ENCODE measurements around the gene VSIG8. TPM values are rescaled to one million over a fixed set of nuclear protein-coding genes. Genes with fewer than 3 reads are reported as not detected.

VSIG8 gene
- total and polyA plus RNA-seq, 2 donors (not counting 3 experiments of a cell fraction or from before 2014, with no cell fraction given), result not detected

GRCh38 chr1:159832309-159832708 lies 30.1 kb downstream of the VSIG8 start:
- H3K4me2 ChIP-seq (ENCODE audit: insufficient read depth, low read length), result no peak overlapping the region
- no peaks in the 10 kb centered on the region for H3K9me3 ChIP-seq (replicated peaks; ENCODE audit: control insufficient read depth, insufficient read depth, low read length)
- no peaks in the 10 kb centered on the region for H3K79me2 ChIP-seq (ENCODE audit: control insufficient read depth, insufficient read depth, low read length)
- DNase-seq (ENCODE audit: low read depth, low spot score) (no peak), FAIRE-seq (no peak)
- H3K4me3 ChIP-seq (replicated peaks in 1 of 3; ENCODE audit: insufficient read depth in 1 of 3, low read depth in 1 of 3, low read length in 3 of 3), result no peak overlapping the region
- no peak overlapping the region for H3K27ac ChIP-seq (ENCODE audit: insufficient read depth, low read depth, low read length)
- TF ChIP-seq EZH2 (IDR thresholded peaks at IDR 0.05; ENCODE audit: borderline replicate concordance, low read depth, low read length, severe bottlenecking) (no peak), POLR2AphosphoS5 (IDR thresholded peaks at IDR 0.05; ENCODE audit: insufficient read depth, low read depth, low read length) (no peak), MYC (IDR thresholded peaks at IDR 0.05; ENCODE audit: low read depth, low read length) (no peak), JUN (IDR thresholded peaks at IDR 0.05; ENCODE audit: borderline replicate concordance, insufficient read depth, insufficient read length, low read depth) (no peak)
- H2AFZ ChIP-seq (ENCODE audit: low read depth, low read length), result no peak overlapping the region
- H3K9me1 ChIP-seq (replicated peaks; ENCODE audit: control insufficient read depth, extremely low read depth, insufficient read depth, low read length), result no peaks in the 10 kb centered on the region
- no TSS peak for BruUV-seq (replicated peaks)
- no peaks in the 10 kb centered on the region for H4K20me1 ChIP-seq (replicated peaks; ENCODE audit: control insufficient read depth, extremely low read depth, insufficient read depth, low read length)
- H3K36me3 ChIP-seq (ENCODE audit: control insufficient read depth in 2 of 2, extremely low read depth in 1 of 2, insufficient read depth in 2 of 2, low read length in 2 of 2), result no peaks in the 10 kb centered on the region
- no peaks in the 10 kb centered on the region for H3K4me1 ChIP-seq (ENCODE audit: control insufficient read depth, extremely low read depth, insufficient read depth, low read length)
- ChIA-PET POLR2A (no interaction called here), CTCF (interaction anchor here (0.7 to 9.0 kb wide), 9 partner anchors 10 to 700 kb away, joined by 3 to 71 read pairs (median 4); partner anchors contain the start of gene DUSP23)
- intact Hi-C loops (cut with micrococcal nuclease) (no loop called here), dilution Hi-C loops (cut with MboI; ENCODE audit: extremely low pct_ligation_motif_present, low sequenced_read_pairs) (no loop called here)
- no peak overlapping the region for H3K9ac ChIP-seq (replicated peaks; ENCODE audit: extremely low read depth, insufficient read depth, low read length)
- H3K27me3 ChIP-seq (ENCODE audit: control insufficient read depth in 2 of 2, insufficient read depth in 2 of 2, low read length in 2 of 2), result no peaks in the 10 kb centered on the region

- Histone ChIP-seq H3K27ac (ENCODE audit: insufficient read depth, low read depth, low read length) (no peak overlapping the region), H3K9ac (replicated peaks; ENCODE audit: extremely low read depth, insufficient read depth, low read length) (no peak overlapping the region), H3K4me3 (replicated peaks in 1 of 3; ENCODE audit: insufficient read depth in 1 of 3, low read depth in 1 of 3, low read length in 3 of 3) (no peak overlapping the region), H3K9me1 (replicated peaks; ENCODE audit: control insufficient read depth, extremely low read depth, insufficient read depth, low read length) (no peaks in the 10 kb centered on the region), H4K20me1 (replicated peaks; ENCODE audit: control insufficient read depth, extremely low read depth, insufficient read depth, low read length) (no peaks in the 10 kb centered on the region), H3K4me1 (ENCODE audit: control insufficient read depth, extremely low read depth, insufficient read depth, low read length) (no peaks in the 10 kb centered on the region), H2AFZ (ENCODE audit: low read depth, low read length) (no peak overlapping the region), H3K27me3 (ENCODE audit: control insufficient read depth in 2 of 2, insufficient read depth in 2 of 2, low read length in 2 of 2) (no peaks in the 10 kb centered on the region), H3K9me3 (replicated peaks; ENCODE audit: control insufficient read depth, insufficient read depth, low read length) (no peaks in the 10 kb centered on the region), H3K4me2 (ENCODE audit: insufficient read depth, low read length) (no peak overlapping the region), H3K36me3 (ENCODE audit: control insufficient read depth in 2 of 2, extremely low read depth in 1 of 2, insufficient read depth in 2 of 2, low read length in 2 of 2) (no peaks in the 10 kb centered on the region), H3K79me2 (ENCODE audit: control insufficient read depth, insufficient read depth, low read length) (no peaks in the 10 kb centered on the region)
- dilution Hi-C loops (cut with MboI; ENCODE audit: extremely low pct_ligation_motif_present, low sequenced_read_pairs) (no loop called here), intact Hi-C loops (cut with micrococcal nuclease) (no loop called here)
- FAIRE-seq (no peak), DNase-seq (ENCODE audit: low read depth, low spot score) (no peak)
- ChIA-PET POLR2A (no interaction called here), CTCF (interaction anchor here (1.1 to 9.0 kb wide), 7 partner anchors 10 to 699 kb away, joined by 3 to 71 read pairs (median 6); partner anchors contain the start of gene DUSP23)
- no TSS peak for BruUV-seq (replicated peaks)
- TF ChIP-seq CTCF (IDR thresholded peaks at IDR 0.05; ENCODE audit: extremely low read depth in 1 of 2, insufficient read depth in 1 of 2, low read depth in 1 of 2, low read length in 2 of 2) (no peak), JUN (IDR thresholded peaks at IDR 0.05; ENCODE audit: borderline replicate concordance, insufficient read depth, insufficient read length, low read depth) (no peak), FOS (IDR thresholded peaks at IDR 0.05; ENCODE audit: borderline replicate concordance, insufficient read depth, low read length) (no peak), MYC (IDR thresholded peaks at IDR 0.05; ENCODE audit: low read depth, low read length) (no peak)
Measured at GRCh38 chr1:159831412-159832141, 30.9 kb downstream of the VSIG8 start.
